ENCODE measurements around the gene TMEM106C.

Gene TMEM106C

DNA sequence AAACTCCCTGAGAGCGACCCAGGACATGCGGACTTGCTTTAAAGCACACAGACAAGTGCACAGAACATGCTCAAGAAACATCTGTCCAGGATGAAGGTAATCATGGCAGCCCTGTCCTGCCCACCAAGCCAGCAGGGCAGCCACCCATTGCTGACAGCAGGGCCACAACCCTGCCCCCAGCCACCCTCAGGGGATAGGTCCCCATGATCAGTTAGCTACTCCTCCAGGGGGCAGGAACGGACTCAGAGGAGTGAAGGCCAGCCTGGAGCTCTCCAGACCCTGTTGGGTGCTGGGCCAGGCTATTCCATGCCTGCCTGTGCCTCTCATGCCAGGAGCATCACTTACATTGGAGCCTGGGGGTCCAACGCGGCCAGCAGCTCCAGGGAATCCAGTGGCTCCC lies 15.8 kb downstream of the TMEM106C start:
- in situ Hi-C loops (cut with MboI; ENCODE audit: low sequenced_read_pairs), result no loop called here

DNA sequence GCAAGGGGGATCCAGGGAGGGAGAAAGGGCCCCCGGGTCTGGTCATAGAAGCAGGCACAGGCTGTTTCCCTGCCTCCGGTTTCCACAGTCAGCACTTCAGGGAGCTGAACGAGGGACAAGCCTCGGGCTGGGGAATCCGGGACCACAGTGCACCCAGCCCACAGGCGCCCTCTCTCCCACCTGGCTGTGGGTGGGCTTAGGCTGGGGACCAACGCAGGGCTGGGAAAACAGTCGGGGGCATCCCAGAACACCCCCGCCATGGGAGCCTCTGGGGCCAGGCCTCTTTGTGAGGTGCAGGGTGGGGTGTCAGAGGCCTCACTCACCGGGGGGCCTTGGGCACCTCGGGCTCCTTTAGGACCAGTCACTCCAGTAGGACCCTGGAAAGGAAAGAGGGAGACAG lies 16.3 kb downstream of the TMEM106C start:
- in situ Hi-C loops (cut with MboI; ENCODE audit: low sequenced_read_pairs), result no loop called here

DNA sequence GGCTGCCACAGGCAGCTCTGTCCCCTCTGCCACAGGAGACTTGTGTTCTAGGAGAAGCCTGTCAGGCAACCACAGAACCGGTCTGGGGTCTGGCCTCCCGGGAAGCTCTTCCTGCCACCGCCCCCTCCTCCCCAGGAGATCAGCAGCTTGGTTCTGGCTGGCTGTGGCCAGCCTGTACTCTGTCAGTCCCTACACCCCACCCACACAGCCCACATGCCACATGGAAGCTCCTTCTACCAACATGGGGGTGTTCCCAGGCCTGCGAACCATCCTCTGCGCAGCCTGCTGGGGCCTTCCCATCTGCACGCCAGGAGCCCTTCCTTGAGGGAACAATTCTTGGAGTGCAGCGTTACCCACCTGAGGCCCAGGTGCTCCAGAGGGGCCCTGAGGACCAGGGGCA lies 16.8 kb downstream of the TMEM106C start:
- in situ Hi-C loops (cut with MboI; ENCODE audit: low sequenced_read_pairs), result no loop called here

DNA sequence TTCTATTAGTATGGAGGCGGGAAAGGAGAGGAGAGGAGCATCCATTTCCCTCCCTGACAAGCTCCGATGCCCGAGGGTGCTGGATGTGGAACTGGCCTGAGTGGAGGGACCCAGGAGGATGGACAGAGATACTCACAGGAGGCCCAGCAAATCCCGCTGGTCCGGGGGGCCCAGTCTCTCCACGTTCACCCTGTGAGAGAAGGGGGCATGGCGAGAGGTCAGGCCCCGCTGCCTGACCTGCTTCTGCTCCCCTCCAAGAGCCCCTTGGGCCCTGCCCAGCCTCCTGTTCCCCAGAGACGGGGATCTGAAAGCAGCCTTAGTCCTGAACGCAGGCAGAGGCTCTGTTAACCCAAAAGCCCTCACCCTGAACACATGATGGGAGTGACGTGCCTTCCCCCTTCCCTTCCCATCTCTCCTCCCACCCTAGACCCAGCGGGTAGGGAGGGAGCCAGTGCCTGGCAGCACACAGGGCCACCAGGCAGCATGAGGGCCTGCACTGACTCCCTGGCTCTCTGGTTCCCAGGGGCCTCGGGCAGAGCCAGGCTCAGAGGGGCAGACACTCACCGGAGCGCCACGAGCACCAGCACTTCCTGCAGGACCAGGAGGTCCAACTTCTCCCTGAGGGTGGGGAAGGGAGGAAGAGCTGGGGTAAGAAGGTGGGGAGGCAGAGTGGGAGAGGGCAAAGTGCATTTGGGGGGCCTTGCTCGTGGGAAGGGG lies 17.5 kb downstream of the TMEM106C start:
- in situ Hi-C loops (cut with MboI; ENCODE audit: low sequenced_read_pairs), result no loop called here

GRCh38 chr12:47981496-47982260 lies 18.3 kb downstream of the TMEM106C start:
- in situ Hi-C loops (cut with MboI; ENCODE audit: low sequenced_read_pairs), result no loop called here

DNA sequence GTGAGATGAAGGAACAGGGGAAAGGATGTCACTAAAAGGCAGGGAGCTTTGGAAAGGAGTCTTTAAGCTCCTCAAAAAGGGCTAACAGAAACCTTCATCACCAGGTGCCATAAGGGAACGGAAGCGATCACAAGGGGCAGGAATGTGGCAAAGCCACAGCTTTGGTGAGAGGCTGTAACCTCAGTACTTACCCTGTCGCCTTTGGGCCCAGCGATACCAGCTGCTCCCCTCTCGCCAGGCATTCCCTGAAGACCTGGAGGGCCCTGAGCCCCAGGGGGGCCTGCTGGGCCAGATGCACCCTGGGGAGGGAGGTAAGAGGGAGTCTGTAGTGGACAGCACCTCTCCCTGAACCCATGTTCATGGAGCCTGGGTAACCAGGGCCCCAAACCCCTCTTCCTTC lies 18.9 kb downstream of the TMEM106C start:
- in situ Hi-C loops (cut with MboI; ENCODE audit: low sequenced_read_pairs), result no loop called here

- in situ Hi-C loops (cut with MboI; ENCODE audit: low sequenced_read_pairs), result no loop called here
These were observed 19.4 kb downstream of the TMEM106C start for GRCh38 chr12:47982770-47983169.

DNA sequence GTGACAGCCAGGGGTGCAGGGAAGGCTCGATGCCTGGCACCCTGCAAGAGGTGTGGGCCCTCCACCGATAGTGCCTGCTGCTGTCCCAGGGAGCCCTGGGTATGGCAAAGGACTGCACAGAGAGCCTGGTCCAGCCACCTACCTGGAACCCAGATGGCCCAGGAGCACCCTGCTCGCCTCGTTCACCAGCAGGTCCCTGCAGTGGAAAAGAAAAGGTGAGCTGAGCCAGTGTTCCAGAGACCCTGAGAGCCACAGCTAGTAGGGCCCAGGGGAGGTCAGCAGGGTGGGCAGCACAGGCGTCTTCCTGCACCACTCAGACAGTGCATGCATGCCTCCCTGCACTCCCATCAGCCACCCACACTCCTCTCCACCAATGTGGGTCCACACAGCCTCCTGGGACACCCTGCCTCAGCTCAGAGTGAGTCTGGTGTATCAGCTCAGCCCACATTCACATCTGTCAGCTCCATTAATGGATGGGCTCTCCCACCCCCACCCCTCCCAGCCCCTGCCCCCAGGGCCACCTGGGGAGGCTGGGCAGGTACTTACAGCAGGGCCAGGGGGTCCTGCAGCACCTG lies 20.2 kb downstream of the TMEM106C start:
- in situ Hi-C loops (cut with MboI; ENCODE audit: low sequenced_read_pairs), result no loop called here

DNA sequence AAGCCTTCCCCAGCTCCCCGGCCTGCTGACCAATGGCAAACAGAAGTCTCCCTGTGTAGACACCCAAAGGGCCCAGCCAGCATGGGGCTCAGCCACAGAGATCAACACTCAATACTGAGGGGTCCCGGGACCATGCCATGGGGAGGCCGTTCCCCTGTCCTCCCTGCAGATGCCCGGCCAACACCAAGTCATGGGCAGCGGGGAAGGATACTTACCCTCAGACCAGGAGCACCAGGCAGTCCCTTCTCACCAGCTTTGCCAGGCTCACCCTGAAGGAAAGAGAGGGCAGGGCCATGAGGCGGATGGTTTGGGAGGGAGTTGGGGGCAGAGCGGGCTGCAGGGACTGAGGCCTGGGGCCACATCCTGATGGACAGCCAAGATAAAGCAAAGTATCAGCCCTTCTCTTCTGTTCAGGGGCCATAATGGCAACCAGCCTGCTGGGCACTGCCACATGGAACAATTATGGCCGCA lies 21.0 kb downstream of the TMEM106C start:
- in situ Hi-C loops (cut with MboI; ENCODE audit: low sequenced_read_pairs), result no loop called here

GRCh38 chr12:47985596-47986290 lies 22.3 kb downstream of the TMEM106C start:
- in situ Hi-C loops (cut with MboI; ENCODE audit: low sequenced_read_pairs), result no loop called here

DNA sequence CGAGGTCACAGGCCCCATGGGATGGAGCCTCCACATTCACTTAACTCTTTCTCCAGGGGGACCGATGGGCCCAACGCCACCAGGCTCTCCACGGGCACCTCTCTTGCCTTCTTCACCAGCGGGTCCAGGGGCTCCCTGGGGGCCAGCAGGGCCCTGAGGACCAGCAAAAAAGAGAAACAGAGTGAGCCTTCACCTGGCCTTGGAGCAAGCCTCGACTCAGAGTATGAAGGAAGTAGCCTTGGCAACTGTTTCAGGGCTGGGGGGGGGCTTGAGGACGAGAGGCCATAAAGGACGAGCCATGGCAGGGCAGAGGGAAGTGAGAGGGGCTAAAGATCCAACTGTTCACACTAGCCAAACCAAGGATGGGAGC lies 22.9 kb downstream of the TMEM106C start:
- in situ Hi-C loops (cut with MboI; ENCODE audit: low sequenced_read_pairs), result no loop called here

- in situ Hi-C loops (cut with MboI; ENCODE audit: low sequenced_read_pairs), result no loop called here
These were observed 23.4 kb downstream of the TMEM106C start for GRCh38 chr12:47986832-47987231.

- in situ Hi-C loops (cut with MboI; ENCODE audit: low sequenced_read_pairs), result no loop called here
These were observed 24.1 kb downstream of the TMEM106C start for GRCh38 chr12:47987411-47988072.

GRCh38 chr12:47988073-47989022 lies 25.0 kb downstream of the TMEM106C start:
- in situ Hi-C loops (cut with MboI; ENCODE audit: low sequenced_read_pairs), result no loop called here

DNA sequence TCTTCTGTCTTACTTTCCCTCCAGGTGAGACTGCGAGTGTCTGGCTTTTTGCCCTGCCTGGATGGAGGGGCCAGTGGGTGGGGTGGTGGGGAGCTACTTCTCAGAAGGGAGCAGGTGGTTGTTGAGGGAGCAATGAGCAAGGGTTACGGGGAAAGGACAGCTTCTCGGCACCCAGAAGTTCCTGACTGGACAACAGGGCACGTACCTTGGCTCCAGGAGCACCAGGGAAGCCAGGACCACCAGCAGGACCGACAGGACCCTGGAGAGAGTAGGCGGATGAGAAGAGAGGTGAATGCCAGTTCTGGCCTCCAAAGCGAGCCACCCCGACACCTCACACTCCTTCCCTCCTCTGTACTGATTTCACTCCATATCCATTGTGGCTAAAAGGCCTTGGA lies 25.6 kb downstream of the TMEM106C start:
- in situ Hi-C loops (cut with MboI; ENCODE audit: low sequenced_read_pairs), result no loop called here

- in situ Hi-C loops (cut with MboI; ENCODE audit: low sequenced_read_pairs), result no loop called here
These were observed 26.3 kb downstream of the TMEM106C start for GRCh38 chr12:47989666-47990065.

GRCh38 chr12:47990351-47991105 lies 27.1 kb downstream of the TMEM106C start:
- in situ Hi-C loops (cut with MboI; ENCODE audit: low sequenced_read_pairs), result no loop called here

GRCh38 chr12:47991106-47992061 lies 28.0 kb downstream of the TMEM106C start:
- in situ Hi-C loops (cut with MboI; ENCODE audit: low sequenced_read_pairs), result no loop called here

Measured in HL-60/S4 (cell line).